GM23338 (cell line): ENCODE measurements around the gene REEP6. TPM values are rescaled to one million over a fixed set of nuclear protein-coding genes. Genes with fewer than 3 reads are reported as not detected.

Experiments used
- ATAC-seq: fragments of 200-7000 bp; cut with Tn5 transposase; 3 replicates; pipeline ENCODE4 v1.9.1; 2020
- DNase-seq: peaks from one replicate; pipeline ENCODE4 v3.0.0-alpha.2; 2015; ENCODE audit warnings: low spot score
- H2AFZ ChIP-seq: fragments of 200-600 bp; sonication (generic); 2 replicates; pipeline ENCODE4 v1.8.0; 2016; ENCODE audit warnings: antibody characterized with exemption, mild to moderate bottlenecking, moderate library complexity
- H3F3A ChIP-seq: fragments of 200-600 bp; sonication (generic); replicated peaks from 2 replicates; pipeline ENCODE4 v1.8.0; 2017; ENCODE audit warnings: antibody characterized with exemption, mixed run types, low read depth
- H3K27ac ChIP-seq: fragments of 200-600 bp; sonication (generic); 2 replicates; pipeline ENCODE4 v1.6.1; 2016; ENCODE audit warnings: low read depth
- H3K27me3 ChIP-seq: fragments of 200-600 bp; sonication (generic); 2 replicates; pipeline ENCODE4 v1.8.0; 2016; ENCODE audit warnings: mild to moderate bottlenecking, mixed run types, moderate library complexity; ENCODE audit not compliant: insufficient read depth
- H3K36me3 ChIP-seq: fragments of 200-600 bp; sonication (generic); 2 replicates; pipeline ENCODE4 v1.8.0; 2016; ENCODE audit warnings: mild to moderate bottlenecking; ENCODE audit not compliant: insufficient read depth
- H3K4me1 ChIP-seq: fragments of 200-600 bp; sonication (generic); 2 replicates; pipeline ENCODE4 v1.8.0; 2016; ENCODE audit warnings: mild to moderate bottlenecking, moderate library complexity; ENCODE audit not compliant: insufficient read depth
- H3K4me2 ChIP-seq: fragments of 200-600 bp; sonication (generic); 2 replicates; pipeline ENCODE4 v1.7.1; 2017; ENCODE audit warnings: mixed run types
- H3K4me3 ChIP-seq: fragments of 200-600 bp; sonication (generic); 2 replicates; pipeline ENCODE4 v1.6.1; 2016; ENCODE audit warnings: mixed run types
- H3K79me2 ChIP-seq: fragments of 200-600 bp; sonication (generic); replicated peaks from 2 replicates; pipeline ENCODE4 v1.8.0; 2017; ENCODE audit warnings: mild to moderate bottlenecking; ENCODE audit not compliant: insufficient read depth
- H3K9me2 ChIP-seq: fragments of 200-600 bp; sonication (generic); 2 replicates; pipeline ENCODE4 v1.8.0; 2017; ENCODE audit not compliant: insufficient read depth
- H4K20me1 ChIP-seq: fragments of 200-600 bp; sonication (generic); replicated peaks from 2 replicates; pipeline ENCODE4 v1.8.0; 2017; ENCODE audit warnings: mild to moderate bottlenecking; ENCODE audit not compliant: insufficient read depth
- H3K27ac Mint-ChIP-seq: 2 replicates; pipeline ENCODE4 v1.8.0; 2020; ENCODE audit warnings: inconsistent platforms, mild to moderate bottlenecking, moderate library complexity, mixed read lengths
- H3K27me3 Mint-ChIP-seq: 3 replicates; pipeline ENCODE4 v1.8.0; 2022; ENCODE audit warnings: low read depth, mild to moderate bottlenecking, moderate library complexity, mixed read lengths, inconsistent platforms; ENCODE audit not compliant: insufficient read depth, poor library complexity
- H3K36me3 Mint-ChIP-seq: 3 replicates; pipeline ENCODE4 v1.8.0; 2021; ENCODE audit warnings: low read depth, mild to moderate bottlenecking, inconsistent platforms, moderate library complexity, mixed read lengths
- H3K4me1 Mint-ChIP-seq: 3 replicates; pipeline ENCODE4 v1.8.0; 2020; ENCODE audit warnings: mild to moderate bottlenecking, inconsistent platforms, mixed read lengths
- H3K4me3 Mint-ChIP-seq: 3 replicates; pipeline ENCODE4 v1.8.0; 2021; ENCODE audit warnings: moderate library complexity, mild to moderate bottlenecking, inconsistent platforms, mixed read lengths
- H3K9me3 Mint-ChIP-seq: 3 replicates; pipeline ENCODE4 v1.8.0; 2020; ENCODE audit warnings: moderate library complexity, mild to moderate bottlenecking, inconsistent platforms, mixed read lengths
- CTCF ChIP-seq, 2 experiments: fragments of 200-600 bp in 1 of 2; sonication (generic) in 1 of 2; conservative IDR thresholded peaks; 2 replicates each; pipeline versions ENCODE4 v1.5.1 to v1.6.1; 2016 to 2017; ENCODE audit warnings: antibody characterized with exemption in 2 of 2, low read depth in 2 of 2, mild to moderate bottlenecking in 2 of 2, moderate library complexity in 1 of 2
- EZH2 ChIP-seq: fragments of 200-600 bp; sonication (generic); IDR thresholded peaks from one replicate; pipeline ENCODE4 v1.8.0; 2017; ENCODE audit warnings: antibody characterized with exemption, mild to moderate bottlenecking, low read depth; ENCODE audit not compliant: unreplicated experiment
- JUNB ChIP-seq: IDR thresholded peaks from one replicate; pipeline ENCODE4 v1.6.1; 2016; ENCODE audit warnings: antibody characterized with exemption; ENCODE audit not compliant: unreplicated experiment
- STAT1 ChIP-seq: IDR thresholded peaks from one replicate; pipeline ENCODE4 v1.6.1; 2016; ENCODE audit warnings: antibody characterized with exemption; ENCODE audit not compliant: unreplicated experiment
- ZNF114 ChIP-seq: fragments of 250-450 bp; sonication (Bioruptor Pico); IDR thresholded peaks from 2 replicates; pipeline ENCODE4 v1.5.0; 2020; ENCODE audit warnings: mild to moderate bottlenecking, moderate library complexity
- ZNF462 ChIP-seq: fragments of 250-450 bp; sonication (Bioruptor Pico); IDR thresholded peaks from 2 replicates; pipeline ENCODE4 v1.5.0; 2020; ENCODE audit warnings: mild to moderate bottlenecking, moderate library complexity
- polyA plus RNA-seq: library from polyadenylated mRNA; unstranded; fragments of >200 nt; fragmentation: Nextera tagmentation; extraction: Ambion mirVana; gene quantifications from 2 replicates; pipeline ENCODE4 v1.2.1, GENCODE V29; 2016
- total RNA-seq: library from RNA; depleted of rRNA; stranded (reverse); fragments of >200 nt; shearing (Covaris generic); gene quantifications from 2 replicates; pipeline ENCODE4 v1.2.3, GENCODE V29; 2014

The REEP6 gene
- total and polyA plus RNA-seq, 2 experiments from 2014 or later, result 15.2 to 20.0 TPM

GRCh38 chr19:1441677-1442438 lies 49.1 kb upstream of the REEP6 start (continued):
- no peak for TF ChIP-seq ZNF462 (CRISPR knock-in tag)
- no peak for TF ChIP-seq JUNB
- no peak for TF ChIP-seq EZH2
- TF ChIP-seq STAT1, result no peak

GRCh38 chr19:1445185-1445931 lies 45.6 kb upstream of the REEP6 start:
- H2AFZ ChIP-seq, result peak overlapping the region; percentile 90
- H3K4me1 ChIP-seq, result peaks cover 20% of the 10 kb centered on the region; the same call in 1 of the 2 replicates
- H3K9me3 Mint-ChIP-seq, result no peaks in the 10 kb centered on the region; the same call in 2 of the 3 replicates
- no peak overlapping the region for H3K27ac ChIP-seq
- peaks cover 28% of the 10 kb centered on the region for H3K36me3 Mint-ChIP-seq
- peak overlapping the region; percentile 83 for H3K4me3 ChIP-seq
- peaks cover 53% of the 10 kb centered on the region for H3F3A ChIP-seq
- 0 out of 2 replicates have a peak, but pooled peaks cover 2% of the 10 kb centered on the region for H3K79me2 ChIP-seq
- H3K27ac Mint-ChIP-seq, result no peak overlapping the region
- peaks cover 18% of the 10 kb centered on the region for H4K20me1 ChIP-seq
- H3K9me2 ChIP-seq, result no peaks in the 10 kb centered on the region
- H3K27me3 Mint-ChIP-seq, result peaks cover 50% of the 10 kb centered on the region
- peaks cover 37% of the 10 kb centered on the region for H3K27me3 ChIP-seq
- H3K36me3 ChIP-seq, result peaks cover 13% of the 10 kb centered on the region
- TF ChIP-seq CTCF (conservative IDR thresholded peaks at IDR 0.05; ENCODE audit: low read depth in 2 of 2) (peak; percentile 72 to 82), ZNF114 (CRISPR knock-in tag) (no peak)
- H3K4me2 ChIP-seq, result peak overlapping the region; percentile 91
- peak; percentile 79 for DNase-seq
- peak; percentile 64 for ATAC-seq
- H3K4me1 Mint-ChIP-seq, result peaks cover 29% of the 10 kb centered on the region
- peak overlapping the region; percentile 67 for H3K4me3 Mint-ChIP-seq
